Activated CD4-positive, alpha-beta T cell treated with anti-CD3 and anti-CD28 coated beads, Interleukin-10, Interleukin-2, amounts not matched to agents 100 ng/mL and 50 ng/mL, durations not matched to agents 16 hours and 8 hours (primary cell): ENCODE measurements around the gene INHBE.
"Not testable (repeated sequence)": the region's sequence is repeated elsewhere in the genome, so short reads cannot be mapped to it uniquely, and the experiment has no call there.

ENCODE experiments used
- DNase-seq: peaks from one replicate; pipeline ENCODE4 v3.0.0-alpha.2; 2020

Gene INHBE

DNA sequence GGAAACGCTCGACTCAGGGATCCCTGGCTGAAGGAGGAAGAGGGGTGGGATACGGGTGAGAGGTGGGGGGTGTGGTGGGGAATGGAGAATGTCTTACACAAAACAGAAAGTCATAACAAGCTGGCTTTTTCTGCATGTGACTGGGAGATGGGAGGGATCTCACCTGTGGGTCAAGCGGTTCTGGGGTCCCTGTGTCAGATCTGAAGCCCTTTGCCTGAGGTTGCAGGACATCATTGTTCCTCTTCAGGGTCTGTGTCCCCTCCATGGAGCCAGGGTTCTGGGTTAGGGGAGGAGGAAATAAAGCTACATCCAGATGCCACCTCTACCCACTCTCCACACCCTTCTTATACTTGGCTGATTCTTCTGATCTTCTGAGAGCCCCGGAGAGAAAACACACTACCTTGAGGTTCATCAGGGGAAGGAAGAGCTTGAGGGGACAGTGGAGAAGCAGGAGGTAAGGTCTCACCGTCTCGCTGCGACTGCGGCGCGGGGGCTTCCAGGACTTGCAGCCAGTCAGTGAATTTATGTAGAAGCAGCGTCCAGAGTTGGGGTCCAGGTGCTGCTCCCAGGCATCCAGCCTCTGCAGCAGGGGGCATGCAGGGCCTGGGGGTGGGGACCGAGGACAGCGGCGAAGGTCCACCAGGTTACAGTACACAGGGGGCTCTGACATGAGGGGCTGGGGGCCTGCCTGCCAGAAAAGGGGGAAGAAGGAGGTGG is 22.0 kb downstream of the INHBE start:
- peak; percentile 23 for DNase-seq

DNA sequence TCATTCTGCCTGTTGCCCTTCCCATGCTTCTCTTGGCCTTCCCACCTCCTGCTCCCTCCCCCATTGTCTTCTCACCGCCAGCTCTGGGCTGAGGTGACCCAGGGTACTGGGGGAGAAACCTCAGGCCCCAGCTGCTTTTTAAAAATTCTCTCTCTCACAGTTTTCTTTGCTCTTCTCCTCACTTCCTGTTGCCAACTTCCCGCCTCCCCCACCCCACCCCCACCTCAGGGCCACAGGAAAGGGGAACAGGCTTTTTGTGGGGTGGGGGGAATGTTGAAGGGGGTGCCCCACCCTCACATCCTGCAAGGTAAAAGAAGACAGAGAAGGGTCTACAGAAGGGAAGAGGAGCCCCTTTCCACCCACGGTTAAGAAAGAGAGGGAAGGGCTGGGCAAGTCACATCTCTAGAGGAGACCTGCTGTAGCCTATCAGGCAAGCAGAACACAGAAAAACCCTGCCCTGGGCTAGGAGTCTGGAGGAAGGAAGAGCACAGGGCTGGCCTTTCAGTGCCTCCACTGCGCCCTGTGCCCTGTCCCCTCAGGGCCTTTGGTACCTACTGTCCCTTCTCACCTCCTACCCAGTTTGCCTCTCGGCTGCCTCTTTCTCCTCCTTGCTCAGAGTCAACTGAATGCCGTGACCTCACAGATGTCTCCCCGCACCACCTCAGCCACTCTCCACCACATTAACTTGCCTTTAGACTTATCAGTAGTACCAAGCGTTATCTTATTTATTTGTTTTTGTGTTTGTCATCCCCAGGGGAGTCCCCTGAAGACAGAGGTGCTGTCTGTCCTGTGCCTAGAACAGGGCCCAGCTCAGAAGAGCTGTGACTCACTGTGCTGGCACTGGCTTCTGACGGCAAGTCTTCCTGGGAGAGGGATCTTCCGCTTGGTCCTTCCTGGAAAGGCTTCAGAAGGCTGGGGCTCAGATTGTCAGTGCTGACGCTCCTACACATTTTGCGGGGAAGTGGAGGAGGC is 22.9 kb downstream of the INHBE start:
- DNase-seq, result peak; percentile 70

DNA sequence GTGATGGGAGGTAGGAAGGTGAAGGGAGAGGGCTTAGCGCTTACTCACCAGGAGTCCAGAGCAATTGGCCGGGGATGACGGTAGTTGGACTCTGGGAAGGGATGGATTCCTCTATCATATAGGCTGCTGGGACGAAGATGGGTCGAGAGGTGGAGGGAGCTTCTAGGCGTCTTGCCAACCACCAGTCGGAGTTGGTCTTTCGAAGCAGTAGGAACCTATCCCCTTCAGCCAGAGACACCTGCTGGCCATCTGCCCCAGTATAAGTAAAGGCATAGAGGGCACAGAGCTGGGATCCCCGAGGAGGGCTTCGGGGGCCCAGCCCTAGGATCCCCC is 23.9 kb downstream of the INHBE start:
- DNase-seq, result no peak

DNA sequence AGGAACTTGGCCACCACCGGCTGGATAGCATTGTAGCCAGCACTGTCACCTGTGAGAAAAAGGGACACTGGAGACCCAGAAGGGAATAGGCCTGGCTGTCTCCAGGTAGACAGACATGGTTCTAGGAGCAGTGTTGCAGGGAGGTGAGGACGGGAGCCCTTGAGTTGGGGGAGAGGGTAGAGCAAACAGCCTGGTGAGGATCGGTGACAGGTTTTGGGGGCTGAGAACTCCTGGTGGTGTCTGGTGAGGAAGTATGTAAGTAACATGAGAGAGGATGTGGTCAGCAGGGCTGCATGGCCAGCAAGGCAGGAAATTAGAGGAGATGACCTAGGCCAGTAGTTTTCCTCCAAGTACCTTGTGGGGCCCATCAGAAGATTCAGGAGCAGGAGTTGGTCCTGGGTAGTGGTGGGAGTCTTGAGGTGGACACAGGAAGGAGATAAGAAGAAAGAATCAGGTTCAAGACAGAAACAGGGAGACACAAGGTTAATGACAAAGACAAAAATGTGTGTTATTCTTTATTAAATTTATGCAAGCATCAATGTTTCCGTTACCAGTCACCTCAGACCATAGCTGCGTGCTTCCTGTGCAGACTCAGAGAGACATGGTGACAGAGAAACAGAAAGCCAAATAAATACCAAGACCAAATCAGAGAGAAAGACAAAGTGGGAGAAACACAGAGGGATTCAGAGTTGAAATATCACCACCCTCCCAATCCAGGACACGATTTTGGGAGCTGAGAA is 24.4 kb downstream of the INHBE start, which contains the start of gene ARHGAP9:
Gene ARHGAP9, minus strand, starts transcription at position 491 of the 740 bp plus-strand sequence. Its CDS starts 460 bp downstream, at position 31.
- DNase-seq, result peak; percentile 76

DNA sequence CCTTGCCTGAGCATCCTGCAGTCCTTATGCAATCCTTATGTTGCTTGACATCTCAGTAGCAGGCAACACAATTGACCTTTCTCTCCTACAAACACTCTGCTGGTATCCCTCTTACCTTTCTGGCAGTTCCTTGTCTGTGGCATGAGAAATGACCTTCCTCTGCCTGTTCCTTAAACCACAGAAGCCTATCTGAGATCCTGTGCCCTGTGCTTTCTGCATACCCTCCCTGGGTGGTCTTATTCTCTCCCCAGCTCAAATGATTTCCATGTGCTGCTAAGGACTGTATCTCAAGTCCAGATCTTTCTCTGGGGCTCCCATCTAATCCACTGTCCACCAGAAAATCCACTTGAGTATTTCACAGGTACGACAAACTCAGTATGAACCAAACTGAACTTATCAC is 26.6 kb downstream of the INHBE start:
- DNase-seq, result no peak

DNA sequence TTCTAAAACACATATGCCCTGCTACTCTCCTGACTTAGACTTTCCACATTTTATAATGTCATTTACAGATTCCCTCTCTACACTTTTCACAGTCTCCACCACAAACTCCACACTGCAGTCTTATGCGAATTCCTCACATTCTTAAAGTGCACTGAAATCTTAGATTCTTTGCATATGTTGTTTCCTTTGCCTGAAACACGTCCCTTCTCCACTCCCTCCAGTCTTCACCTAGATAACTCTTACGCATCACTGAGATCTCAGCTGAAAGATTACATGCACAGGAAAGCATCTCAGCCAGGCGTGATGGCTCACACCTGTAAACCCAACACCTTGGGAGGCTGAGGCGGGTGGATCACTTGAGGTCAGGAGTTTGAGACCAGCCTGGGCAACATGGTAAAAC is 28.4 kb downstream of the INHBE start:
- no peak for DNase-seq

DNA sequence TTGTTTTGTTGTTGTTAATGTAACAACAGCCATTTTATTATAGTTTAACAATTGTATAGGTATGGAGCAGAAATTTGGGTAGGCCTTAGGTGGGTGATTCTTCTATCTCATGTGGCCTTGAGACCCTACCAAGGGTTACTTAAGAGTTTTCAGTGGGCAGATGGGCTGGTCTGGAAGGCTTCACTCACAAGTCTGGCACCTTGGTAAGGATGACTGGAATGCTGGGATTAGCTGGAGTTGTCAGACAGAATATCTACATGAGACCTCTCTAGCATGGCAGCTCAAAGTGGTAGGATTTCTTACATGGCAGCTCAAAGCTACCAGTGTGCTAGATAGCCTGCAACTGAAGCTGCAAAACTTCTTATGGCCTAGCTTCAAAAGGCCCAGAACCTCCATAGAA is 30.6 kb downstream of the INHBE start:
- DNase-seq, result no peak

DNA sequence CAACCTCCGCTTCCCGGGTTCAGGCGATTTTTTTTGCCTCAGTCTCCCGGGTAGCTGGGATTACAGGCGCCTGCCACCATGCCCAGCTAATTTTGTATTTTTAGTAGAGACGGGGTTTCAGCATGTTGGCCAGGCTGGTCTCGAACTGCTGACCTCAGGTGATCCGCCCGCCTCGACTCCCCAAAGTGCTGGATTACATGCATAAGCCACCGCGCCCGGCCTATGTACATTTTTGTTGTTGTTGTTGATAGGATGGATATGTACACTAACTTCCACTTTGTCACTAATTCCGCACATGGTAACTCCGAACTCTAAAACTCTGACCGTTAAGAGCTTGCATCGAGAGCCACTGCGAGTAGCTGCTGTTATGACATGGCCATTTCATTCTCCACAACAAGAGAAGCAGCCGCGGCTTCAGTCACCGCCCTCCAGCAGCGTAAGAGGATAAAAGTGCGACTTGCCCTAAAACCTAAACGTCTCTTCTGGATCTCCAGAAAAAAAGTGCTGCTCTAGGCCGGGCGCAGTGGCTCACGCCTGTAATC is 32.0 kb downstream of the INHBE start:
- DNase-seq, result no peak

DNA sequence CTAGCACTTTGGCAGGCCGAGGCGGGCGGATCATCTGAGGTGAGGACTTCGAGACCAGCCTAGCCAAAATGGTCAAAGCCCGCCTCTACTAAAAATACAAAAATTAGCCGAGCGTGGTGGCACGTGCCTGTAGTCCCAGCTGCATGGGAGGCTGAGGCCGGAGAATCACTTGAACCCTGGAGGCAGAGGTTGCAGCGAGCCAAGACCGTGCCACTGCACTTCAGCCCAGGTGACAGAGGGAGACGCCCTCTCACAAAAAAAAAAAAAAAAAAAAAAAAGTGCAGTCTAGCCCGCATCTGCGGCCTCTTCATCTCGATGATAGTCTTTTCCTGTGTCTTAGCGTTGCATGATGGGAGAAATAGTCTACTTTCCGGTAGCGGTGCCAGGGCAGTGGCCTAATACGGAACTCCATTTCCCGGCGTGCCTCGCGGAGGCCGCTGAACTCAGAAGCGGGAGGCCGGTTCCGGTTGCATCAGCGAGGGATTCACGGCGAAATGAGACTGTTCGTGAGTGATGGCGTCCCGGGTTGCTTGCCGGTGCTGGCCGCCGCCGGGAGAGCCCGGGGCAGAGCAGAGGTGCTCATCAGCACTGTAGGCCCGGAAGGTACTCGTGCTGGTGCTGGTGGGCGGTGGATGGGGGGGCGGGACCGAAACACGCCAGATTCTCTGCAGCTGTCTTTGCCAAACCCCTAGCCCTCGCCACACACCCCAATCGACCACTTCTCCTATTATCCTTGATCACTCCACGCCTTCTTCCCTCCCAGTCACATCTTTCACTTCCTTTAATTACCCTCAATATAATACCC is 32.7 kb downstream of the INHBE start, which contains the start of gene MARS1:
Gene MARS1, plus strand, starts transcription at position 472 of the 805 bp plus-strand sequence. Its CDS starts 23 bp downstream, at position 495.
- peak; percentile 97 for DNase-seq

DNA sequence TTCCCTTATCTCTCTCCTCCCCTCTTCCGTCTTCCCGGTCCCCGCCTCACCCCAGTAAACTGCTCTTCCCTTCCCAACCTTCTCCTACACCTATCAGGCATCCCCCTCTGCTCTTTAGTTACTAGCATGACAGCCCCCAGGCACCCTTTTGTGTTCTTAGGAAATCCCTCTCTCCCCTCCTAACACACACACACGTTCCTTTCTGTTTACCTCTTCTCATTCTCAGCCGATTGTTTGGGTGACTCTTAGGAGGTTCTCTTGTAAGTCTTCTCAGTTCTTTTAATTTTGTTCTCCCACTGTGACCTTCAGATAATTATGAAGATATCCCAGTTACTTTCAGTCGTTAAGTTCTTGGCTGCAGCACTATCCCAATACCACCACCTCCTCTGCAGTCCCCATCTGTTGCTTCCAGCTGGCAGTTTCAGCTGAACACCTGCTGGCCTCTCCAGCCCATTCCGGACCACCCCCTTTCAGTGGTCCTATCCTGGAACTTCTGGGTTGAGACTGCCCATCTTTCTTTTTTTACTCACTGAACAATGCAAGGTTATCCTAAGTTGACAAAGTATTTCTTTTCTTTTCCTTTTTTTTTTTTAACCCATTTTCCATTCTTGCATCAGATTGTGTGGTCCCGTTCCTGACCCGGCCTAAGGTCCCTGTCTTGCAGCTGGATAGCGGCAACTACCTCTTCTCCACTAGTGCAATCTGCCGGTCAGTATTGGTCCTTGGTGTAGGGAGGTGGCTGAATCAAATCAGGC is 33.5 kb downstream of the INHBE start:
- DNase-seq, result no peak

DNA sequence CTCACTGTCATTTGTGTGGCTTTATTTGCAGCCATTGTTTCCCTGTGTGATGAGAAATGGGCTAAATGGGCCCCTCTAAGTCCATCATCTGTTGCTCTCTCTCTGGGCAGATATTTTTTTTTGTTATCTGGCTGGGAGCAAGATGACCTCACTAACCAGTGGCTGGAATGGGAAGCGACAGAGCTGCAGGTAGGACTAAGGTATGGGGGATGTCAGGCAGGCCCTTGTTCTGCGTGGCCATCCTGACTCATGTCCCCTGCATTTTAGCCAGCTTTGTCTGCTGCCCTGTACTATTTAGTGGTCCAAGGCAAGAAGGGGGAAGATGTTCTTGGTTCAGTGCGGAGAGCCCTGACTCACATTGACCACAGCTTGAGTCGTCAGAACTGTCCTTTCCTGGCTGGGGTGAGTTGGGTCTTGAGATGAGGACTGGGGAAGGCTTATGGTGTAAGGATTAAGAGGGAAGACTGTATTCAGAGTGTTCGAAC is 34.1 kb downstream of the INHBE start:
- no peak for DNase-seq

DNA sequence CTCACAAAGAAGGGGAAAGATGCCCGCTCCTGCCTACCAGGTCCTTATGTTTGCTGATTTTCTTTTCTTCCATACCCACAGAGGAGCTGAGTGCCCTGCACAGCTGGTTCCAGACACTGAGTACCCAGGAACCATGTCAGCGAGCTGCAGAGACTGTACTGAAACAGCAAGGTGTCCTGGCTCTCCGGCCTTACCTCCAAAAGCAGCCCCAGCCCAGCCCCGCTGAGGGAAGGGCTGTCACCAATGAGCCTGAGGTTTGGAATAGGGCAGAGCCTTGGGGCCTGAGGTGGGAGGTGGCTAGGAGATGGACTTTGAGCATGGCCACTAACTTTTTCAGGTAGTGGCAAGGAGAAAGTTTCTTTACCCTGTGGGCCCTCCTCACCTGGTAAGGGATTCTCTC is 35.0 kb downstream of the INHBE start:
- DNase-seq, result no peak

DNA sequence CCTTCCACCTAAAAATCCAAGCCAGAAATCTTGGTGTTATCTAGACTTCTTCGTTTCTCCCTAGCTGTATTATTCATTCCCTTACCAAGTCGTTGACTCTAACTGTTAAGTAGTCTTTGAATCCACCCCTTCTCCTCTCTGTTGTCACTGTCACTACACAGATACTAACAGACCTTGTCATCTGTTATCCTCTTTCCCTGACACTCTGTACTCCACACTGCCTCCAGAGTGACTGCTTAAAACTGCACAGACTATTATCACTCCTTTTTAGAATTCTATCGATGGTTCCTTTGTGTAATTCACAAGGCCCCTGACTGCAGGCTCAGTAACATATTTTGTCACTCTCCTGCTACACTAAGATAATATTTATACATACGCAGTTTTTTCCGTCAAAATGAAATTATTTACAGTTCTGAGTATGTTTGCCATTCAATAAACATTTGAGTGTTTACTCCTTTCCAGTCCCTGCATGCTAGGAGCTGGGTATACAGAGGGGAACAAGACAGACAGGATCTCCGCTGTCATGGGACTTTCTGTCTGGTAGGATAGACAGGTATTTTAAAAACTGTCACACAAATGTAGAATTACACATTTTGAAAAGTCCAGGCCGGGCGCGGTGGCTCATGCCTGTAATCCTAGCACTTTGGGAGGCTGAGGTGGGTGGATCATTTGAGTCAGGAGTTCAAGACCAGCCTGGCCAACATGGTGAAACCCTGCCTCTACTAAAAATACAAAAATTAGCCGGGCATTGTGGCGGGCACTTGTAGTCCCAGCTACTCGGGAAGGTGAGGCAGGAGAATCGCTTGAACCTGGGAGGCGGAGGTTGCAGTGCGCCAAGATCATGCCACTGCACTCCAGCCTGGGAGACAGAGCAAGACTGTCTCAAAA is 36.5 kb downstream of the INHBE start:
- DNase-seq, result peak; percentile 32

DNA sequence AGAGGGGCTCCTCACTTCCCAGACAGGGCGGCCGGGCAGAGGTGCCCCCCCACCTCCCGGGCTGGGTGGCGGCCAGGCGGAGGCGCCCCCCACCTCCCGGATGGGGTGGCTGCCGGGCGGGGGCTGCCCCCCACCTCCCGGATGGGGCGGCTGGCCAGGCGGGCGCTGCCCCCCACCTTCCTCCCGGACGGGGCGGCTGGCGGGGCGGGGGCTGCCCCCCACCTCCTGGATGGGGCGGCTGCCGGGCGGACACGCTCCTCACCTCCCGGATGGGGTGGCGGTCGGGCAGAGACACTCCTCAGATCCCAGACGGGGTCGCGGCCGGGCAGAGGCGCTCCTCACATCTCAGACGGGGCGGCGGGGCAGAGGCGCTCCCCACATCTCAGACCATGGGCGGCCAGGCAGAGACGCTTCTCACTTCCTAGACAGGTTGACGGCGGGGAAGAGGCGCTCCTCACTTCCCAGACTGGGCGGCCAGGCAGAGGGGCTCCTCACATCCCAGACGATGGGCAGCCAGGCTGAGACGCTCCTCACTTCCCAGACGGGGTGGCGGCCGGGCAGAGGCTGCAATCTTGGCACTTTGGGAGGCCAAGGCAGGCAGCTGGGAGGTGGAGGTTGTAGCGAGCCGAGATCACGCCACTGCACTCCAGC is 40.1 kb downstream of the INHBE start:
- DNase-seq, result not testable (repeated sequence)

DNA sequence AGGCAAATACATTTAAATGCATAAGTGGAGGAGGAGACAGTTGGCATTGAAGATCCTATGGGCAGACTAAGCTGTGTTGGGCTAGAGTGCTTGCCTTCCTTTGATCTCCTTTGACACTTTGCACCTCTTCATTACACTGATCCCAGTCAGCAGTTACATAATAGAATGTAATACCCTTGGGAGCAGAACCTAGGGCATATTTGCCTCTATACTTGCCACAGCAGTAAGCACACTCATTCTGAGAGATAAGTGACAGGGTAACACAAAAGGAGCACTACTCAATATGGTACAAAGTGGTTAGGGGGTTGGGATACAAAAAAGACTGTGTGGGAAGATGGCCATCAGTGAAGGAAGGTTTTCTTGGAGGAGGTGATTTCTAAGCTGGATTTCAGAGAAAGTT is 41.7 kb downstream of the INHBE start:
- peak; percentile 49 for DNase-seq

DNA sequence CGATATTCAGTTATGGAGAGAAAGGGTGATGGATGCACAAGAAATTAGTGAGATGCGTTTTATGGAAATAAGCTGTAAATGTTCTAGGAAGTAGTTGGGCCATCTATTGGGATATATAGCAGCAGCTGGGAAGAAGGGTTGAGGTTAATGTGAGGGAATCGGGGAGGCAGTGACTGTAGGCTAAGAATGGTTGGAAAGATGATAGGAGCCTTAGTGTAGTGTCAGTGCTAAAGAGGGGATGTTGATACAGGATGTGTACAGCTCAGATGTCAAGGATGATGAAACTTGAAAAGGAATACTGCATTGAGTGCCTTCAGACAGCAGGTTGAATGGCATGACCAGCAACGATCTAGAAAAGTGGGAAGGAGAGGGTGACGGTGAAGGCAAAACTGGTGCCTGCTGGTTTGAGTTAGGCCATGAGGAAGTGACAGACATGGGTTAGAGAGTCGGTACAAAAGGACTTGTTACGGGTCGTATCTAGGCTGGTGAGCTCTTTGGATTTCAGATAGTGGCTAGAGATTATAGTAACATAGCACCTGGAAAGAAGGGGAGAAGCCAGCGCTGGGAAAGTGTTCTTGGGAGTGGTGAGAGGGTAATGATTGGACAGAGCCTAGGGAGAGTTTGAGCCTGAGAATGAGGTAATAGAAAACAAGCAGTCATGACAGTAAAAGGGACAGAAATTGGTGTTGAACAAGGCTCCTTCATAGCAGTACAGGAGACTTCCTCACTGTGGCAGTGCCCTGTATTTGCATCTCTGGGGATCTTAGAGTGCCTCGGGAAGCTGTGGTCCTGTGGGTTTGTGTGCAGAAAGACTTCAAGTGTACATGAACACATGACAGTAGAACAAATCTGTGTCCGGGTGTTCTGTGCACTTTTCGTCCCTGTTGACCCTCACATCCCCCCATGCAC is 42.4 kb downstream of the INHBE start:
- no peak for DNase-seq

DNA sequence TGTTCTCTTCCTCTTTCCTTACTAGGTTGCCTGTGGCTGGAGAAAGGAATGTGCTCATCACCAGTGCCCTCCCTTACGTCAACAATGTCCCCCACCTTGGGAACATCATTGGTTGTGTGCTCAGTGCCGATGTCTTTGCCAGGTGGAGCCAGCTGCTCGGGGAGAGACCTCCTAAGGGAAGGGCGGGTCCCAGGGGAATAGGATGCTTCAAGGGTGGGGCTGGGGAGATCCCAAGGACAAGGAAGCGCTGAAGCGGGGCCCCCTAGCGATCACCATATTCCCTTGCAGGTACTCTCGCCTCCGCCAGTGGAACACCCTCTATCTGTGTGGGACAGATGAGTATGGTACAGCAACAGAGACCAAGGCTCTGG is 43.0 kb downstream of the INHBE start:
- no peak for DNase-seq

DNA sequence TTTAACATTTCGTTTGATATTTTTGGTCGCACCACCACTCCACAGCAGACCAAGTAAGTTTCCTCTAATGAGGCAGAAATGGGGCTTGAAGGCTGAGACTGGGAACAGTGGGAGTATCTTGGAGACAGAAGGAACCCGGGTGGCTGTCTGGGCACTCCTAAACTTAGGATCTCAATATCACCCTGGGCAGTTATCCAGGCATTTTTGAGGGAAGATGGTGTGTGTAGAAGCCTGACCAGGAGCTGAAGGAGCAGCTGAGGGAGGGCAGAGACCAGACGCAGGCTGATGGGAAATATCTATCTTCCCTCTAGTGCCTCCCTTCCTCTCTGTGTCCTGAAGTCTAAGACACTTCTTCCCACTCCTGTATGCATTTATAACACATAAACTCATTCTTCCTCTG is 43.5 kb downstream of the INHBE start:
- DNase-seq, result no peak
